Lung (tissue), 12 donors: ENCODE results near the gene BRWD1. TPM values are rescaled to one million over a fixed set of nuclear protein-coding genes. Genes with fewer than 3 reads are reported as not detected.

Source experiments
- ATAC-seq: fragments of 200-7000 bp; cut with Tn5 transposase; one replicate; pipeline ENCODE4 v1.9.1; 2020; ENCODE audit warnings: moderate number of reproducible peaks; ENCODE audit not compliant: insufficient read depth, low FRiP score
- DNase-seq, 3 donors: peaks; one replicate each; pipeline ENCODE4 v3.0.0-alpha.2; 2013 to 2017
- H3K27ac ChIP-seq, 2 donors: one replicate each; pipeline ENCODE4 v1.5.1; 2013; ENCODE audit warnings: mild to moderate bottlenecking in 2 of 2, moderate library complexity in 2 of 2, control low read depth in 1 of 2, inconsistent platforms in 1 of 2, low read depth in 1 of 2, low read length in 1 of 2
- H3K27me3 ChIP-seq, 3 donors: one replicate each; pipeline ENCODE4 v1.5.1; 2013; ENCODE audit warnings: low read length in 2 of 3; ENCODE audit not compliant: control insufficient read depth in 3 of 3, insufficient read depth in 3 of 3
- H3K36me3 ChIP-seq, 4 donors: one replicate each; pipeline ENCODE4 v1.5.1; 2013; ENCODE audit warnings: low read length in 4 of 4, mild to moderate bottlenecking in 1 of 4, moderate library complexity in 1 of 4; ENCODE audit not compliant: control insufficient read depth in 4 of 4, insufficient read depth in 4 of 4
- H3K4me1 ChIP-seq, 5 donors: one replicate each; pipeline ENCODE4 v1.5.1; 2013; ENCODE audit warnings: low read length in 5 of 5, mild to moderate bottlenecking in 2 of 5, moderate library complexity in 1 of 5; ENCODE audit not compliant: control insufficient read depth in 5 of 5, insufficient read depth in 5 of 5
- H3K4me3 ChIP-seq: one replicate; pipeline ENCODE4 v1.5.1; 2013; ENCODE audit warnings: mild to moderate bottlenecking, control low read depth, moderate library complexity
- H3K9ac ChIP-seq, 2 donors: one replicate each; pipeline ENCODE4 v1.5.1; 2013; ENCODE audit warnings: low read length in 2 of 2, control low read depth in 1 of 2; ENCODE audit not compliant: insufficient read depth in 1 of 2
- H3K9me3 ChIP-seq, 4 donors: one replicate each; pipeline ENCODE4 v1.5.1; 2013; ENCODE audit warnings: low read length in 3 of 4, mild to moderate bottlenecking in 1 of 4, moderate library complexity in 1 of 4; ENCODE audit not compliant: control insufficient read depth in 4 of 4, insufficient read depth in 3 of 4
- whole genome bisulfite sequencing, 2 donors: extraction: QIAGEN DNeasy Blood & Tissue Kit; methylation state at CpG; one replicate each; pipeline ENCODE4 v1.1.7; 2013; 5-methylcytosine and 5-hydroxymethylcytosine counted together
- polyA plus RNA-seq, 2 donors: library from polyadenylated mRNA; stranded (reverse); fragments of 200-250 nt; gene quantifications; one replicate each; pipeline ENCODE4 v1.2.1, GENCODE V29; 2013
- total RNA-seq, 2 donors: library from RNA; depleted of rRNA in 1 of 2; stranded (reverse); fragments of >200 nt in 1 of 2; gene quantifications; one replicate each; pipeline ENCODE4 v1.2.1, GENCODE V29; 2014 to 2021
- TF ChIP-seq, protein P1 (sequence below): IDR thresholded peaks from 2 replicates; pipeline ENCODE4 v1.5.1; 2012; ENCODE audit warnings: mild to moderate bottlenecking; ENCODE audit errors: control extremely low read depth, extremely low read depth
- donor health status: control.
- donor health status: control.
- donor health status: Bipolar disorder and iron deficiency.
- donor health status: healthy.
- donor health status: DM: yes; HTN: yes; CAD: no.

Gene BRWD1
- total and polyA plus RNA-seq, 4 donors, result 9.5 to 145 (median 20.1) TPM

DNA sequence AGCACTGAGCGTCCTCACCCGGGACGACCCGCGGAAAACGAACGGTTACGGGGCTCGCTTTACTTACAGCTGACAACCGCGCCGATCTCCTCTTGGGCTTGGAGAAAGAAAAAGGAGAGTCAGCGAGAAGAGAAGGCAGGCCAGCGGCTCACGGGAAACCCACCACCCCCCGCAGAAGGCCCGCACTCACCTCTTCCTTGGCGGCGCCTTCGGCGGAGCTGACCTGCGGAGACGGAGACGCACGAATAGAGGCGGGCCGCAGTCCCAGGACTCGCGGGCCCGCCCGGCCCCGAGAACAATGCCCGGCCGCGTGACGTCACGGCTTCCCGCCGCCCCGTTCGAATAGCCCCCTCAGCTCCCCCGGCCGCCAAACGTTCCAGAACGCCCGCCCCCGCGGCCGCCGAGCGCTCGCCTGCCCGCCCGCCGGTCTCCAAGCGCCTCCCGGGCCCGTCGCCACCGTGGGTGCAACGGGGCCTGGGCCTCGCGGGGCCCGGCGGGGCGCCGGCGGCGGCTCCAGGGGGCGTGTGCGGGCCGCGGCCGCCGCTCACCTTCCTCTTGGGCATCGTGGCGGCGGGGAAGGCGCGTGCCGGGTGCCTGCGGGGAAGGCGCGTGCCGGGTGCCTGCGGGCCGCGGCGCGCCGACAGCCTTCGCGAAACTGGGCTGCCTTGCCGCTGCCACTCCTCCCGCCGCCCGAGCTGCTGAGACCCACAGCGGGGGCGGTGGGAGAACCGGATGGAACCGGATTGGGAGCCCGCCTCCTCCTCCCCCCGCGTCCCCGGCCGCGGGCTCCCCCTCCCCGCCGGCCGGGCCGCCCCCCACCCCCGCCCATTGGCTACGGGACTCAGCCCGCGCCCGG is 35.2 kb upstream of the BRWD1 start, which contains the start of gene HMGN1:
Gene HMGN1 (minus strand): TSS at position 734 of the 856 bp plus-strand sequence. CDS start 171 bp downstream, at position 563.
- TF ChIP-seq, protein P1, sequence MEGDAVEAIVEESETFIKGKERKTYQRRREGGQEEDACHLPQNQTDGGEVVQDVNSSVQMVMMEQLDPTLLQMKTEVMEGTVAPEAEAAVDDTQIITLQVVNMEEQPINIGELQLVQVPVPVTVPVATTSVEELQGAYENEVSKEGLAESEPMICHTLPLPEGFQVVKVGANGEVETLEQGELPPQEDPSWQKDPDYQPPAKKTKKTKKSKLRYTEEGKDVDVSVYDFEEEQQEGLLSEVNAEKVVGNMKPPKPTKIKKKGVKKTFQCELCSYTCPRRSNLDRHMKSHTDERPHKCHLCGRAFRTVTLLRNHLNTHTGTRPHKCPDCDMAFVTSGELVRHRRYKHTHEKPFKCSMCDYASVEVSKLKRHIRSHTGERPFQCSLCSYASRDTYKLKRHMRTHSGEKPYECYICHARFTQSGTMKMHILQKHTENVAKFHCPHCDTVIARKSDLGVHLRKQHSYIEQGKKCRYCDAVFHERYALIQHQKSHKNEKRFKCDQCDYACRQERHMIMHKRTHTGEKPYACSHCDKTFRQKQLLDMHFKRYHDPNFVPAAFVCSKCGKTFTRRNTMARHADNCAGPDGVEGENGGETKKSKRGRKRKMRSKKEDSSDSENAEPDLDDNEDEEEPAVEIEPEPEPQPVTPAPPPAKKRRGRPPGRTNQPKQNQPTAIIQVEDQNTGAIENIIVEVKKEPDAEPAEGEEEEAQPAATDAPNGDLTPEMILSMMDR, result no peak
- DNase-seq (peak; percentile 84 to 96 (median 94)), ATAC-seq (peak; percentile 80)
- WGBS, 2 donors, result 0 to 1% methylated on average over 47 to 115 of the region's 116 CpGs
- Histone ChIP-seq H3K9me3 (no peaks in the 10 kb centered on the region), H3K36me3 (peaks cover 3 to 16% (median 5%) of the 10 kb centered on the region in 4 donors), H3K4me1 (peaks cover 0 to 34% (median 15%) of the 10 kb centered on the region in 5 donors), H3K4me3 (peak within 1 kb of the TSS; percentile 45), H3K9ac (peak within 1 kb of the TSS; percentile 76 to 98), H3K27me3 (no peaks in the 10 kb centered on the region), H3K27ac (peak within 1 kb of the TSS; percentile 70 to 100)

DNA sequence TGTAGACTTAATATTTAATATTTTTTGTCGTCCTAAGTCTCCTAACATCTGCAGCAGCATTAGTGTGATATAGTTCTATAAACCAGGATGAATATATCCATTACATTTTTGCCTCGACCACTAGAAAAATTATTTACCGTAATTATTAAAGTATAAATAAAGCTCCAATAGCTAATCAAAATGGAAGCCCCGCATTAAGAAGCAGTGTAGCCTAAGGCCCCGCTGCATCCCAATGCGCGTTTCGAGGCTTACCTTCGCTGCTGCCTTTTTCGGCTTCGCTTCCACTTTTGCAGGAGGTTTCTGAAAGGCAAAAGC is 34.6 kb upstream of the BRWD1 start:
- WGBS, 2 donors, result 0 to 1% methylated on average over 11 of the region's 11 CpGs
- ATAC-seq (no peak), DNase-seq (peak in 1 of 3 donors; percentile 71)
- TF ChIP-seq, protein P1, result no peak
- Histone ChIP-seq H3K36me3 (peaks cover 8 to 22% (median 11%) of the 10 kb centered on the region in 4 donors), H3K27ac (peak overlapping the region; percentile 61 to 100), H3K9ac (peak overlapping the region; percentile 76 to 98), H3K9me3 (no peaks in the 10 kb centered on the region), H3K27me3 (no peaks in the 10 kb centered on the region), H3K4me1 (peaks cover 0 to 34% (median 15%) of the 10 kb centered on the region in 5 donors), H3K4me3 (peak overlapping the region; percentile 38)

DNA sequence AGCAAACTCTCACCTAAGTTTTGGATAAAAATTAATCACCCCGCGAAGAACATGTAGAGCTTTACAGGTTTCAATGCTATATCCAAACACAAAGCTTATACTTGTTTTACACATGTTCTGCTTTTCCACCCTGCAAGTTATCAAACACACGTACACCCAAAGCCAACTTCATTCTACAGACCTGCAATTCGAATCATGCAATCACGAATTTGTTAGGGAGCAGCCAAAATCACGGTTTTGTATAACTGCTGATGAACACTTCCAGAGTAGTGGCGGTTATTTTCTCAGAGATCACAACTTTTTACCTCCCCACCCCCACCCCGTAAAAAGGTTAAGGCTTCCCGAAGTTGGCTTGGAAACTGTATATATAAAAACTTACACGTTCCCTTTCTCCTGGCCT is 34.1 kb upstream of the BRWD1 start:
- Histone ChIP-seq H3K36me3 (peaks cover 8 to 22% (median 11%) of the 10 kb centered on the region in 4 donors), H3K27ac (peak overlapping the region in 1 of 2 donors; percentile 56), H3K4me3 (peak overlapping the region; percentile 8), H3K9ac (peak overlapping the region; percentile 76 to 98), H3K4me1 (peaks cover 0 to 34% (median 15%) of the 10 kb centered on the region in 5 donors), H3K27me3 (no peaks in the 10 kb centered on the region), H3K9me3 (no peaks in the 10 kb centered on the region)
- peak in 1 of 3 donors; percentile 31 for DNase-seq
- ATAC-seq, result no peak
- 9 to 12% methylated on average over 10 of the region's 10 CpGs for WGBS, 2 donors
- TF ChIP-seq, protein P1, result no peak
